Chondrocyte (in vitro differentiated cells): ENCODE measurements around the gene NRG2. TPM values are rescaled to one million over a fixed set of nuclear protein-coding genes. Genes with fewer than 3 reads are reported as not detected.

Experiments
- DNase-seq: peaks from one replicate; pipeline ENCODE4 v3.0.0; 2021; ENCODE audit warnings: mixed read lengths, low spot score
- H3K27ac Mint-ChIP-seq: one replicate; pipeline ENCODE4 v1.8.0; 2021; ENCODE audit warnings: mild to moderate bottlenecking, moderate library complexity, mixed read lengths; ENCODE audit not compliant: unreplicated experiment
- H3K27me3 Mint-ChIP-seq: 2 replicates; pipeline ENCODE4 v1.8.0; 2021; ENCODE audit warnings: low read depth, mixed read lengths
- H3K36me3 Mint-ChIP-seq: 2 replicates; pipeline ENCODE4 v1.8.0; 2021; ENCODE audit warnings: low read depth, mixed read lengths
- H3K4me1 Mint-ChIP-seq: 2 replicates; pipeline ENCODE4 v1.8.0; 2021; ENCODE audit warnings: low read depth, mild to moderate bottlenecking, mixed read lengths
- H3K4me3 Mint-ChIP-seq: one replicate; pipeline ENCODE4 v1.8.0; 2021; ENCODE audit warnings: mild to moderate bottlenecking, moderate library complexity, mixed read lengths; ENCODE audit not compliant: unreplicated experiment
- H3K9me3 Mint-ChIP-seq: 2 replicates; pipeline ENCODE4 v1.8.0; 2021; ENCODE audit warnings: low read depth, mixed read lengths
- CTCF ChIP-seq: fragments of 200-600 bp; sonication (generic); IDR thresholded peaks from 2 replicates; pipeline ENCODE4 v1.5.0; 2021; ENCODE audit warnings: antibody characterized with exemption, mild to moderate bottlenecking, moderate library complexity
- total RNA-seq: library from RNA; stranded (reverse); gene quantifications from 3 replicates; pipeline ENCODE4 v1.2.1, GENCODE V29; 2021

The NRG2 gene
- total RNA-seq, 1 donor from 2014 or later = 0.27 TPM

GRCh38 chr5:140060816-140061215, 17.7 kb upstream of the NRG2 start:
- H3K27ac Mint-ChIP-seq = no peak overlapping the region
- no peaks in the 10 kb centered on the region for H3K4me1 Mint-ChIP-seq
- H3K9me3 Mint-ChIP-seq = no peaks in the 10 kb centered on the region
- no peak for TF ChIP-seq CTCF
- no peaks in the 10 kb centered on the region for H3K36me3 Mint-ChIP-seq
- no peak overlapping the region for H3K4me3 Mint-ChIP-seq
- DNase-seq = no peak
- H3K27me3 Mint-ChIP-seq = peaks cover 39% of the 10 kb centered on the region

- Mint-ChIP-seq H3K9me3 (no peaks in the 10 kb centered on the region), H3K4me1 (no peaks in the 10 kb centered on the region), H3K27me3 (peaks cover 29% of the 10 kb centered on the region), H3K4me3 (no peak overlapping the region), H3K36me3 (no peaks in the 10 kb centered on the region), H3K27ac (no peak overlapping the region)
- TF ChIP-seq CTCF = no peak
- DNase-seq = no peak
Measured at GRCh38 chr5:140058212-140058932, 15.3 kb upstream of the NRG2 start.

- H3K4me1 Mint-ChIP-seq = no peaks in the 10 kb centered on the region
- no peaks in the 10 kb centered on the region for H3K9me3 Mint-ChIP-seq
- TF ChIP-seq CTCF = no peak
- DNase-seq = no peak
- H3K27me3 Mint-ChIP-seq = peaks cover 18% of the 10 kb centered on the region
- no peaks in the 10 kb centered on the region for H3K36me3 Mint-ChIP-seq
- H3K4me3 Mint-ChIP-seq = no peak overlapping the region
- H3K27ac Mint-ChIP-seq = no peak overlapping the region
Measured at GRCh38 chr5:140056880-140057279, 13.8 kb upstream of the NRG2 start.

GRCh38 chr5:140055152-140055551, 12.1 kb upstream of the NRG2 start:
- H3K36me3 Mint-ChIP-seq = no peaks in the 10 kb centered on the region
- TF ChIP-seq CTCF = no peak
- H3K27me3 Mint-ChIP-seq = peaks cover 22% of the 10 kb centered on the region
- H3K9me3 Mint-ChIP-seq = no peaks in the 10 kb centered on the region
- DNase-seq = no peak
- no peak overlapping the region for H3K27ac Mint-ChIP-seq
- H3K4me1 Mint-ChIP-seq = no peaks in the 10 kb centered on the region
- H3K4me3 Mint-ChIP-seq = no peak overlapping the region

GRCh38 chr5:140054086-140054689, 11.1 kb upstream of the NRG2 start:
- TF ChIP-seq CTCF = no peak
- peaks cover 31% of the 10 kb centered on the region for H3K27me3 Mint-ChIP-seq
- H3K36me3 Mint-ChIP-seq = no peaks in the 10 kb centered on the region
- H3K9me3 Mint-ChIP-seq = no peaks in the 10 kb centered on the region
- no peaks in the 10 kb centered on the region for H3K4me1 Mint-ChIP-seq
- no peak overlapping the region for H3K4me3 Mint-ChIP-seq
- no peak overlapping the region for H3K27ac Mint-ChIP-seq
- DNase-seq = no peak
